ENCODE results near the gene SLC40A1. TPM values are rescaled to one million over a fixed set of nuclear protein-coding genes. Genes with fewer than 3 reads are reported as not detected.

Gene SLC40A1
- total and polyA plus RNA-seq, 2 of the 13 experiments (the other 11 are each of a cell fraction or from before 2014, with no cell fraction given): 10.6 to 24.9 TPM

GRCh38 chr2:189613077-189613636 is 32.6 kb upstream of the SLC40A1 start (continued):
- TF ChIP-seq ZNF224 (CRISPR knock-in tag; IDR thresholded peaks at IDR 0.05) (no peak), MTA3 (CRISPR knock-in tag; IDR thresholded peaks at IDR 0.05) (no peak), SOX5 (CRISPR knock-in tag; IDR thresholded peaks at IDR 0.05; ENCODE audit: borderline replicate concordance) (peak; percentile 19; the same call in 1 of the 2 replicates), TFDP1 (CRISPR knock-in tag; IDR thresholded peaks at IDR 0.05; ENCODE audit: borderline replicate concordance) (no peak), NR2C2 (CRISPR knock-in tag; IDR thresholded peaks at IDR 0.05; ENCODE audit: borderline replicate concordance) (no peak), NPAS2 (CRISPR knock-in tag; IDR thresholded peaks at IDR 0.05; ENCODE audit: borderline replicate concordance) (no peak), NFE2 (CRISPR knock-in tag; IDR thresholded peaks at IDR 0.05) (0 out of 2 replicates have a peak, but pooled peaks have one; percentile 20), ISX (CRISPR knock-in tag; conservative IDR thresholded peaks at IDR 0.05) (no peak), ETV6 (CRISPR knock-in tag; conservative IDR thresholded peaks at IDR 0.05) (no peak), ZNF768 (CRISPR knock-in tag; IDR thresholded peaks at IDR 0.05) (no peak), NR3C1 (CRISPR knock-in tag; IDR thresholded peaks at IDR 0.05) (no peak), ETV5 (CRISPR knock-in tag; IDR thresholded peaks at IDR 0.05; ENCODE audit: borderline replicate concordance) (peak; percentile 61; the same call in 1 of the 2 replicates), ZNF333 (CRISPR knock-in tag; IDR thresholded peaks at IDR 0.05; ENCODE audit: borderline replicate concordance) (no peak), ZNF546 (CRISPR knock-in tag; conservative IDR thresholded peaks at IDR 0.05) (no peak), SUZ12 (IDR thresholded peaks at IDR 0.05; ENCODE audit: low read depth, low read length) (no peak), EEA1 (CRISPR knock-in tag; IDR thresholded peaks at IDR 0.05; ENCODE audit: borderline replicate concordance) (no peak), BCLAF1 (IDR thresholded peaks at IDR 0.05) (no peak)
- TF ChIP-seq, protein P1, sequence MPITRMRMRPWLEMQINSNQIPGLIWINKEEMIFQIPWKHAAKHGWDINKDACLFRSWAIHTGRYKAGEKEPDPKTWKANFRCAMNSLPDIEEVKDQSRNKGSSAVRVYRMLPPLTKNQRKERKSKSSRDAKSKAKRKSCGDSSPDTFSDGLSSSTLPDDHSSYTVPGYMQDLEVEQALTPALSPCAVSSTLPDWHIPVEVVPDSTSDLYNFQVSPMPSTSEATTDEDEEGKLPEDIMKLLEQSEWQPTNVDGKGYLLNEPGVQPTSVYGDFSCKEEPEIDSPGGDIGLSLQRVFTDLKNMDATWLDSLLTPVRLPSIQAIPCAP (CRISPR knock-in tag; IDR thresholded peaks at IDR 0.05; ENCODE audit: low read depth): no peak
- TF ChIP-seq, protein P2, sequence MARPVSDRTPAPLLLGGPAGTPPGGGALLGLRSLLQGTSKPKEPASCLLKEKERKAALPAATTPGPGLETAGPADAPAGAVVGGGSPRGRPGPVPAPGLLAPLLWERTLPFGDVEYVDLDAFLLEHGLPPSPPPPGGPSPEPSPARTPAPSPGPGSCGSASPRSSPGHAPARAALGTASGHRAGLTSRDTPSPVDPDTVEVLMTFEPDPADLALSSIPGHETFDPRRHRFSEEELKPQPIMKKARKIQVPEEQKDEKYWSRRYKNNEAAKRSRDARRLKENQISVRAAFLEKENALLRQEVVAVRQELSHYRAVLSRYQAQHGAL (CRISPR knock-in tag; IDR thresholded peaks at IDR 0.05; ENCODE audit: not compliant biosample characterization): no peak
- TF ChIP-seq, protein P3, sequence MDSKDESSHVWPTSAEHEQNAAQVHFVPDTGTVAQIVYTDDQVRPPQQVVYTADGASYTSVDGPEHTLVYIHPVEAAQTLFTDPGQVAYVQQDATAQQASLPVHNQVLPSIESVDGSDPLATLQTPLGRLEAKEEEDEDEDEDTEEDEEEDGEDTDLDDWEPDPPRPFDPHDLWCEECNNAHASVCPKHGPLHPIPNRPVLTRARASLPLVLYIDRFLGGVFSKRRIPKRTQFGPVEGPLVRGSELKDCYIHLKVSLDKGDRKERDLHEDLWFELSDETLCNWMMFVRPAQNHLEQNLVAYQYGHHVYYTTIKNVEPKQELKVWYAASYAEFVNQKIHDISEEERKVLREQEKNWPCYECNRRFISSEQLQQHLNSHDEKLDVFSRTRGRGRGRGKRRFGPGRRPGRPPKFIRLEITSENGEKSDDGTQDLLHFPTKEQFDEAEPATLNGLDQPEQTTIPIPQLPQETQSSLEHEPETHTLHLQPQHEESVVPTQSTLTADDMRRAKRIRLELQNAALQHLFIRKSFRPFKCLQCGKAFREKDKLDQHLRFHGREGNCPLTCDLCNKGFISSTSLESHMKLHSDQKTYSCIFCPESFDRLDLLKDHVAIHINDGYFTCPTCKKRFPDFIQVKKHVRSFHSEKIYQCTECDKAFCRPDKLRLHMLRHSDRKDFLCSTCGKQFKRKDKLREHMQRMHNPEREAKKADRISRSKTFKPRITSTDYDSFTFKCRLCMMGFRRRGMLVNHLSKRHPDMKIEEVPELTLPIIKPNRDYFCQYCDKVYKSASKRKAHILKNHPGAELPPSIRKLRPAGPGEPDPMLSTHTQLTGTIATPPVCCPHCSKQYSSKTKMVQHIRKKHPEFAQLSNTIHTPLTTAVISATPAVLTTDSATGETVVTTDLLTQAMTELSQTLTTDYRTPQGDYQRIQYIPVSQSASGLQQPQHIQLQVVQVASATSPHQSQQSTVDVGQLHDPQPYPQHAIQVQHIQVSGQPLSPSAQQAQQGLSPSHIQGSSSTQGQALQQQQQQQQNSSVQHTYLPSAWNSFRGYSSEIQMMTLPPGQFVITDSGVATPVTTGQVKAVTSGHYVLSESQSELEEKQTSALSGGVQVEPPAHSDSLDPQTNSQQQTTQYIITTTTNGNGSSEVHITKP (CRISPR knock-in tag; IDR thresholded peaks at IDR 0.05; ENCODE audit: low read depth): no peak
